Measurements from ENCODE around the gene BCORL1.

BCORL1 gene, protein sequence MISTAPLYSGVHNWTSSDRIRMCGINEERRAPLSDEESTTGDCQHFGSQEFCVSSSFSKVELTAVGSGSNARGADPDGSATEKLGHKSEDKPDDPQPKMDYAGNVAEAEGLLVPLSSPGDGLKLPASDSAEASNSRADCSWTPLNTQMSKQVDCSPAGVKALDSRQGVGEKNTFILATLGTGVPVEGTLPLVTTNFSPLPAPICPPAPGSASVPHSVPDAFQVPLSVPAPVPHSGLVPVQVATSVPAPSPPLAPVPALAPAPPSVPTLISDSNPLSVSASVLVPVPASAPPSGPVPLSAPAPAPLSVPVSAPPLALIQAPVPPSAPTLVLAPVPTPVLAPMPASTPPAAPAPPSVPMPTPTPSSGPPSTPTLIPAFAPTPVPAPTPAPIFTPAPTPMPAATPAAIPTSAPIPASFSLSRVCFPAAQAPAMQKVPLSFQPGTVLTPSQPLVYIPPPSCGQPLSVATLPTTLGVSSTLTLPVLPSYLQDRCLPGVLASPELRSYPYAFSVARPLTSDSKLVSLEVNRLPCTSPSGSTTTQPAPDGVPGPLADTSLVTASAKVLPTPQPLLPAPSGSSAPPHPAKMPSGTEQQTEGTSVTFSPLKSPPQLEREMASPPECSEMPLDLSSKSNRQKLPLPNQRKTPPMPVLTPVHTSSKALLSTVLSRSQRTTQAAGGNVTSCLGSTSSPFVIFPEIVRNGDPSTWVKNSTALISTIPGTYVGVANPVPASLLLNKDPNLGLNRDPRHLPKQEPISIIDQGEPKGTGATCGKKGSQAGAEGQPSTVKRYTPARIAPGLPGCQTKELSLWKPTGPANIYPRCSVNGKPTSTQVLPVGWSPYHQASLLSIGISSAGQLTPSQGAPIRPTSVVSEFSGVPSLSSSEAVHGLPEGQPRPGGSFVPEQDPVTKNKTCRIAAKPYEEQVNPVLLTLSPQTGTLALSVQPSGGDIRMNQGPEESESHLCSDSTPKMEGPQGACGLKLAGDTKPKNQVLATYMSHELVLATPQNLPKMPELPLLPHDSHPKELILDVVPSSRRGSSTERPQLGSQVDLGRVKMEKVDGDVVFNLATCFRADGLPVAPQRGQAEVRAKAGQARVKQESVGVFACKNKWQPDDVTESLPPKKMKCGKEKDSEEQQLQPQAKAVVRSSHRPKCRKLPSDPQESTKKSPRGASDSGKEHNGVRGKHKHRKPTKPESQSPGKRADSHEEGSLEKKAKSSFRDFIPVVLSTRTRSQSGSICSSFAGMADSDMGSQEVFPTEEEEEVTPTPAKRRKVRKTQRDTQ (N-terminal part only)

DNA sequence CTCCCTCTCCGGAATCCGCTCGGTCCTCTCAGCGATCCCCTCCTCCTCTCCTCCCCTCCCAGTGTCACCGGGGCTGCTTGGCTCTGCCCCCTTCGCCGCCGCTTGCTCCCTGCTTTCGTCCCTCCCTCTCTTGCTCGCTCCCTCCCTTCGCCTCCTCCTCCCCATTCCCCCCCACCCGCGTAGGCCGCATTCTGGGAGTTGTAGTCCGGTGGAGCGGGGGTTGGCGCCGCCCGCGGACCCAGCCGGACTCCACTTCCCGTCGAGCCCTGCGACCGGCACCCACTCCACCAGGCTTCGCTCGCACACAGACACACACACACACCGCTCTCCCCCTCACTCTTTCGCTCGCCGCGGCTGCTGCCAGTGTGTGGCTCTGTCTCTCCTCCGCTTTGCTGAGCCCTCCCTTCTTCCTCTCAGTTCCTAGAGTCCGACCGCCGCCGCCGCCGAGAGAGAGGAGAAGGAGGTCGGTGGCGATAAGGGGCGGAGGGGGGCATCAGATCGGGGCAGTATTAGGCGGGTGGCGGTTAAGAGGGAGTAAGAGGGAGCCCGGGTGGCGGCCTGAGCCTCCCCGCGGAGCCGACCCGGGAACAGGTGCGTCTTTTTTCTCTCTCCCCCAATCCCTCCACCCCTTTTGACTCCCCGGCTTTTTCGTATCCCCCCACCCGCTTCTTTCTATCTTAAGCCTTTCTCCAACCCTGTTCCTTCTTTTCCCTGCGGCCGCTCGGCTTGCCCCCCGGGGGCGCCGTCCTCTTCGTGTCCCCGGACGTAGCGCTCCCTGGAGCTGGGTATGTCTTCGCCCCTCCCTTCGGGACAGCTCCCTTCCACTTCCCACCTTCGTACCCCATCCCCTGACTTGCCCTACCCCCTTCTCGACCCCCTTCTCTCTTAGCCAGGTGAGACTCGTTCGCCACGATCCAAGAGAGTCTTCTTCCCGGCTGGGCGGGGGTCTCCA is at the start of gene BCORL1:
Gene BCORL1 (plus strand): TSS at position 336 of the 952 bp plus-strand sequence. CDS start 22,597 bp downstream, outside the sequence.
- DNase-seq: peak; percentile 93

DNA sequence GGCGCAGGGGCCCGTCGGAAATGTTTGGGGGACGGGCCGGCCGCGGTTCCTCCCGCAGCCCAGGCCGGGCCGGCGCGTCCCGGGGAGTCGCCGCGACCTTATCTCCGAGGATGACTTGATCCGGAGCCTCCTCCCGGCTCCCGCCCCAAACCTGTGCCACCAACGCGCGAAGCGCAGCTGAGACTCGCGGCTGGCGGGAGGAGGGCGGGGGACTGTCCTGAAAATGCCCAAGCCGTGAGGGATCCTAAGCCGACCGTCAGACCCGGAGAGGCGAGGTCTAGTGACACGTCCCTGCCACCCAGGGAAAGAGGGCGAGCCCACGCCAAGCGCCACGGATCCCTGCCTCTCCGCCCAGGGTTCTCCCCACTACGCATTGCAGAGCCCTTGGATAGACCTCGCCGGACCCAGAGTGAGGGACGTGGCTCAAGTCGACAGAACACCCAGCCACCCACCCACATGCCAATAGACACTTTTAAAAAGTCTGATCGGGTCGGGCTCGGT is 49.6 kb upstream of the BCORL1 start:
- no peak for DNase-seq

DNA sequence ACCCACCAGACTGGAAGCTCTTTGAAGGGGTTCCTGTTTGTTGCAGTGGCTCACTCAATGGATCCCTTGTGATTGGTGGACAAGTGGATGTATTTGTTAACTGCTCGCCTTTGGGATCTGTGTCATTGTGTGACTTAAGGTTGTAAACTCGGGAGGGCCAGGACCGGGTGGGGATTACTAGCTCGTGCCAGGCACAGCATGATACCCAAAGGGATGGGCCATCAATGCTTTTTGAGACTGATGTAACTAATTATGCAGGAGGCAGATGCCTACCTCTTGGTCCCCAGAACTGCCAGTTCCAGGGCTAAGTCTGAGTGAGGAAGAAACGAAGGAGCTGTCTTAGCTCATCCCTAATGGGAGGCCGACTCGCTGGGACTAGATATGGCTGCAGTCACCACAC is 48.7 kb upstream of the BCORL1 start:
- DNase-seq: no peak

DNA sequence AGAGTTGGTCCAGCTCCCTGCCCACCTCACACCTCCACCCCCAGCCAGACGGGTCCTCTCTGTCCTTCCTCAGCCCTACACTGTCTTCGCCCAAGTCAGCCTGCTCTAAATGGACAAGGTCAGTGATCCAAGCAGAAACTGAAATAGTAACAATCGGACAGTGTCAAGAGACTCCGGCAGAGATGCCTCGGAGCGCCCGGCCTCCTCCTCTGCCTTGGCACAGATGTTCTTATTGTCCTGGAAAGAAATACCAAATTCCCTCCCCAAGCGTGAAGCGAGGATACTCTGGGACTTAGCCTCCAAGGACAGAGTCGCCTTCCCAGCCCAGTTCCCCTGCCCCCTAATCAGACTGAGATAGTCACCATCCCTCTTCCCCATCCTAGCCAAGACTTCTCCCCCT is 48.0 kb upstream of the BCORL1 start:
- DNase-seq: no peak

DNA sequence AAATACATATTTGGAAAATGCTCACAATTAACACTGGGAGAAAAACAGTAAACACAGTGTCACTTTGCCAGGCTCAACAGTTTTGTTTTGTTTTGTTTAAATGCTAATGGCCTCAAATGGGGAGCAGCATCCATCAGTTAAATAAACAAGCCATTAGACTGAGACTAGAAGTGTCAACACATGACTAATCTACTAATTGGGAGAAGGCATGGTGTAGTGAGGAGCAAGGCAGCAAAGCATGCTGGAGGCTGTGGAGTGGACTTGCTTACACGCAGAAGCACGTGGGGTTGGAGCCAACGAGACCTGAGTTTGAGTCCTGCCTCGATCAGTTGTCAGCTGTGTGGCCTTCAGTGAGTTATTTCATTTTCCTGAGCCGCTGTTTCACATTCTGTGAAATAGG is 47.5 kb upstream of the BCORL1 start:
- DNase-seq: no peak

DNA sequence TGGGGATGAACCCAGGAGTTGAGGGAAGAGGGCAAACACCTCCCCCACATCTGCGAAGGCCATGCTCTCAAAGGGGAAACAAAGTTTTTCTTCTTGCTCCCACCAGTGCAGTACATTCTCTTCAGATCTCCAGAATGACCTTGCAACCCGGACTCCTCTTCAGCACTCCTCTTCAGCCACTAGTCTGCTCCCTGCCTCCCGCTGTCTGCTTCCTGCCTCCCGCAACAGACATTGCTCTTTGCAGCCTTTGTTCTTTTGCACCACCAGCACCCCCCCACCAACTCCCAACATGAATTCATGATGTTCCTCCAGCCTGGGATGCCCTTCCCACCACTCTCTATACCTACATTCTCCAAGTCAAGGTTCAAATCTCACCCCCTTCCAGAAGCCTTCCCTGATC is 44.4 kb upstream of the BCORL1 start:
- no peak for DNase-seq

DNA sequence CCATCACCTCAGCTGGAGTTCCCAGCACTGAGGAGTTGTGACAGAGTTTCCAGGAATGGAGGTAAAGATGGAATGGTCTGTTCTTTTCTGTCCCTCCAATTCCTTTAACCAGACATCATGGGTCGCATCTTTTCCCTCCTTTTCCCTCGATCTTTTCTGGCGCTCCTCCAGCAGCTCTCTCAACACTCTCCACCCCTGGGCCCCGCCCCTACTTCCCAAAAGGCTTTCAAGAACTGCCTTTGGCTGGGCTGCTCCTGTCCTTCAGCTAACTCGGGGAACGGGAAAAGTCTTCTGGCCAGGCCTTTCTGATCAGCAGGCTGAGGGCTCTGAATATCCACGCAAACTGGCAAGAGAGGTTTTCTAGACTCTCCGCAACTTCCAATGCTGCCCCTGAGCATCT is 42.4 kb upstream of the BCORL1 start:
- DNase-seq: no peak

DNA sequence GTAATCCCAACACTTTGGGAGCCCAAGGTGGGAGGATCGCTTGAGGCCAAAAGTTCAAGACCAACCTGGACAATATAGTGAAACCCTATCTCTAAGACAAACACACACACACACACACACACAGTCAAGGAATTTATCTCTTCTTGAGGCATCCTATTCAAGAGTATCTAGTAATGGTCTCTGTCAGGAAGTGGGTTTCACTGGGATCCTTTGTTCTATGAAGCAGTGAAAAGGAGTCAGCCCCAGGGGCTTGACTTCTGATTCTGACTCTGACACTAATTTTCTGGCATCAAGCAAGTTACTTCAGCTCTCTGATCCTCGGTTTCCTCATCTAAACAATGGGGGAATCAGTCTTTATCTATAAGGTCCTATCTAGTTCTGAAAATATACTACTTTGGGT is 41.7 kb upstream of the BCORL1 start:
- DNase-seq: no peak

DNA sequence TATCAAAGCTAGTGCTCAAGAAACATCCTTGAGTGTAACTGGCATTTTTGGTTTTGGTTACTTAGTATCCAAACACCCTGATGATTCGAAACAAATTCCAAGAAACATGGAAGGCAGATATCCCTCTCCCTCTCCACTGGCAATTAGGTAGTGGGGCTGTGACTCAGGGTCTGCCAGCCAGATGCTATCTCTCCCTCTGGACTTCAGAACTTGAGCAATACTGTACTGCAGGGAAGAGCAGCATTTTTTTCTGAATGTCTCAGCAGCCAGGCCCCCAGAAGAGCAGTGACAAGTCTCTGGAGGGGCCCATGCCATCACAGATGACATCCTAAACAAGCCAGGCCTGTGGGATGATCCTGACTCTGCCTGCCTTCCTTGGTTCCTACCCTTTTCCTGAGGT is 37.3 kb upstream of the BCORL1 start:
- DNase-seq: no peak

DNA sequence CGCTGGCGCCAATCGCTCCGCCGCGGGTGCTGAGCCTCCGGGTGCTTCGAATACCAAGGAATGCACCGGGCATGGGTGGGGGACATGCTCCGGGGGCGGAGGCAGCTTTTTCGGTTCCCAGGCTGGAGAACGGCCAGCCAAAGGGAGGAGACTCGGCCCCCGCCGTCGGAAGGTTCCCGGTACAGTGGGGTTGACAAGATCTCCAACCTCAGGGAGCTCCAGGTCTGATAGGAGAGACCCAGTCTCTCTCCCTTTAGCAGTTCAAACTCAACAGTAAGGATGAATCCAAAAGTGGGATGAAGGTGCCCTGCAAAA is 29.1 kb upstream of the BCORL1 start:
- DNase-seq: no peak

DNA sequence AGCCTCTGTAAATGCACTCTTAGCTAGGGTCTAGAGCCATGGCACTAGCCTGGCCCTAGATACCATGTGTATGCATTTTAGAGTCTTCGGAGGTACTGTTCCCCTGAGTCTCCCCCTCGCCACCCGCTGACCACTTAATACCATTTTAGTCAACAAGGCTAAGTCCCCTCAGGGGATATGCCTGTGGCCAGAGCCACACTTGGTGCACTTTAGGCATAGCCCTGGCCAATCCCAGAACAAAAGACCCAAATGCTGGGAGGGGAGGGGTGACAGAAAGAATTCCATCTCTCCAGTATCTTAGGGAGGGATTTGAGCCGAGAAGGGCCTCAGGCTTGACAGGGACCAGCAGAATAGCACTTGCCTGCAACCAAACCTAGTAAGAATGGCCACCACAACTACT is 28.6 kb upstream of the BCORL1 start:
- DNase-seq: no peak

DNA sequence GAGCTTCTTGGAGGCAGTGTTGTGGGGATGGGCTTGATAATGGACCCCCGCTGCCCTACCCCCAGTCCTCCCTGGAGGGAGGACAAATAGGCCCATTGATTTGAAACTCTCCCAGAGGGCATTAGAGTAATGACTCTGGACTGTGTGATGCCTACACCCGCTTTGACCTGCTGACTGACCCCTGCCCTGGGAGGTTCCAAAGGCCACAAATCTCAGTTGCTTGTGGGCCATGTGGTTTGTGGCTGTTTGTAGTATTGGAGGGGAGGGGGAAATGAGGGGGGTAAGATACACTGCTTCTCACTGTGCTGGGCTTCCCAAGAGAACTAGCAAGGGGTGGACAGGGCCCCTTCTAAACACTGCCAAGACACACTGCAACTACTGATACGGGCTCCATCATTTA is 27.6 kb upstream of the BCORL1 start:
- no peak for DNase-seq

DNA sequence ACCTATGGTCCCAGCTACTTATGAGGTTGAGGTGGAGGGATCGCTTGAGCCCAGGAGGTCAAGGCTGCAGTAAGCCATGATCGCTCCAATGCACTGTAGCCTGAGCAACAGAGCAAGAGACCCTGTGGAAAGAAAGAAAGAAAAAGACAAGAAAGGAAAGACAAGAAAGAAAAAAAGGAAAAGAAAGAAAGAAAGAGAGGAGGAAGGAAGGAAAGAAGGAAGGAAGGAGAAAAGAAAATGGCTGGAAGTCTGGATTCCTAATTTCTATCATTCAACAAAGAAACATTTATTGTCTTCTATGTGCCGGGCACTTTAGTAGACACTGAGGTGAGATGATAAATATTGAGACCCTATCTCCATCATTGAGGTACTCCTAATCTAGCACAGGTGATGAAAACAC is 26.8 kb upstream of the BCORL1 start:
- no peak for DNase-seq

DNA sequence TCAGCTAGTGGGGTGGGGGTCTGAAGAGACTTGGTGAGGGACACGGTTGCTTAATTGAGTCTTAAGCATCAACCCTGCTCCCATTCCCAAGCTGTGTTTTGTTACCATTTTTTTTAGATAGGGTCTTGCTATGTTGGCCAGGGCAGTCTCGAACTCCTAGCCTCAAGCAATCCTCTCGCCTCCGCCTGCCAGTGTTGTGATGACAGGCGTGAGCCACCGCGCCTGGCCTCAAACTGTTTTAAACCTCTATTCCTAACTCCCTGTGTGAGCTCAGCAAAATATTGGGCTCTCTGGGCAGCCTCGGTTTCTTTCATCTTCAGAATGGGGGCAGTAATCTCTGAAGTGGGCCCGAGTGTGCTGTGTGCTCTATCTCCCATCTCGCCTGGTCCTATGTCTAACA is 26.3 kb upstream of the BCORL1 start:
- no peak for DNase-seq

DNA sequence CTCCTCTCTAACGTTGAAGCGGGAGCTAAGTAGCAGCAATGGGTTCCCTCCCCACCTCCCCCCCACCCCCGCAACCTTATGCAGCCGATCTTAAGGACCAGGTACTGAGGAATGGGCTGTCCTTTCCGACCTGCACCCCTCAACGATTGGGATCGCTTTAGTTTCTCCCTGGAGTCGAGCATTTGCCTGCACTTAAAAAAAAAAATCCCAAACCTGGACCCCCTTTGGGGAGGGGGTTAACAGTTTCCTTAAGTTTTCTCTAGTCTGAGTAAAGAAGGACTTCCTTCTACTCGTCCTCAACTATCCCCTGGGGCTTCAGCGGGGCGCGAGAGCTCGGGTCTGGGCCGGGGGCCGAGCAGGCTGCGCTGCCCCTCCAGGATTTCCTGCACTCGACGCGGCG is 25.7 kb upstream of the BCORL1 start:
- DNase-seq: no peak

DNA sequence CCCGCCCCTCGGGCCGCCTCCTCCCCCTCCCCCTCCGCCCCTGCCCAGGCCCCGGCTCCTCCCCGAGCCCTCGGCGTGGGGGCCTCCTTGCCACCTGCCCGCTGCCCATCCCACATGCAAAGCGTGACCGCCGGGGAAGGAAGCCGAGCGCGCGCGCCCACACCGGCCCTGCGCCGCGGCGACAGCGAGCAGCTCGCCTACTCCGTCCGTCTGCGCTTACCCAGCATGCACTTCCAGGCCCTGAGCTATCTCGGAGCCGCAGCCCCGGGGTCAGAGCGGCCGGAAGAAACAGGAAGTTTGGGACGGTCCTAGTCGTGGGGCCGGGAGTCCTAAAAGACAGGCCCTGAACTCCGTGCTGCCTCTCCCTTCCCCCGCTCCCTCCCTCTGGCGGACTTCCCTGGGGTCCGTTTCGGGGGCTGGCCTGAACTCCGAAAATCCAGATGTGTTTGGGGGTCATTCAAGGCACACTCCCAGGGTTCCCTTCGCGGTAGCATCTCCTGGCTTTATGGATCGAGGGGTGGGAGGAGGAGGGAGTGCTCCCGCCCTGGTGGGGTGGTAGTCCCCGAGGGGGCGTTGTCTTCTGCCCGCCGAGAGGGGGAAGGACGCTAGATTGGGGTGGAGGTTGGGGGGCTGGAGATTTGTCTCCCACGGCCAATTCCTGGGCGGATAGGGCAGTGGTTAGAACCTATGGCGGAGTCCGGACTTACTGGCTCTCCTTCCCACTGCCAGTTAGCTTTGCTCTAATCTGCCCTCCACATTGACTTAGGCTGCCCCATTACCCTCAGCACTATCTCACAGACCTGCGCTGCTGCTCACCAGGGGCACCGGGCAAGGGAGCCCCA is 25.0 kb upstream of the BCORL1 start:
- DNase-seq: peak; percentile 83

DNA sequence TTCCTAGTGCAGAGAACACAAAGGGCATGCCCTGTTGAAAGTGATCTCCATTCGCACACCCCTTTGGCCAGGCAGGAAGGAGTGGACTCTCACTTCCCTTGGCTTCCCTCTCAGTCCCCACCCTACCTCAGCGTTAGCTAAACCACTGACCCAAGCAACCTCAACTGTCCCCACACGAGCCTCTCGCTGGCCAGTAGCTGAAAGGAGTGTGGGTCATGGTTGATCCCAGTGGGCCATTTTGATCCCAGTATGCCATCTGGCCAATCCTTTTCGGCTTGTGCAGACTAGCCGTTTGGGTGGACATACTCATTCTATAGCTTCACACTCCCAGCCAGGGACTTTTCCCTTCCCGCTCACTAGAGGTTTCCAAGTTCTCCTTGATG is 24.4 kb upstream of the BCORL1 start:
- no peak for DNase-seq

DNA sequence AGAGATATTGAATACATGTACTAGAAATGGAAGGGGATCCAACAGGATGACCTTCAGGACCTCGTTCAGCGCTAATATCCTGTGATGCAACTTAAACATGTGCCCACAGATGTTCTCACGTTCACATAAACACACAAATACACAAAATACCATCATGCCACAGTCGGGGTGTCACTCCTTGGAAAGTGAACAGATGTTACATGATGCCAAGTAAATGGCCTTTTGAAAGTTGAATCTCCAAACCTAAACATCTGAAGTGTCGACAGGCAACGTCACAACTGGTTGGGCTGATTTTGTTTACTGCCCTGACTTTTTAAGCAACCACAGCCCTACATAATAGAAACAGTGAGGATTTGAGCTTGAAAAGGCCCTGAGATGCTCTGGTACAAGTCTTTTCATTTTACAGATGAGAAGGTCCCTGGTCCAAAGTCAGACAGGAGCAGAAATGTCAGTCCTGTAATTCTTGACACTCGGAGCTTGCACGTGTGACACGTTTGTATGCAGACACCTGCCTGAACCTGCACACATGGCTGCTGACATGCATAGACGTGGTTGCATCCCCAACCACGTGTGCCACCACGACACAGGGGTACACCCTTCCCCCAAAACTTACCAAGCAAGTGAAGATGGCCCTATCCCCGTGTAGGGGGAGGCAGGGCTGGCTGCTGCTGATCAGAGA is 23.5 kb upstream of the BCORL1 start:
- no peak for DNase-seq

DNA sequence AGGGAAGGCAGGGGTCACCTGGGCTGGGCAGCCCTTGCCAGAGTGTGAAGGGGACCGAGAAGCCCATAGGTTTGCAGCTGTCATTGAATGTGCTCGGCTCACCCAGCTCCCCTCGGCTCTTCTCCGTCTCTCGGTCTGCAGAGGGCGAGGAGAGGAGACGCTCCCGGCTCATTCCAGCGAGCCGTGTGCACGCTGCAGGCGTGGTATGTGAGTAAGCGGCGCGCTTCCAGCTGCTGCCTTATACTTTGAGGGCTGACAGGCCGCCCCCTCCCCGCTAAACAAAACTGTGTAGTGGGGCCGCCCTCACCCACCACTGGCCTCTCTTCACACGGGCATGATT is 23.0 kb upstream of the BCORL1 start:
- DNase-seq: no peak

DNA sequence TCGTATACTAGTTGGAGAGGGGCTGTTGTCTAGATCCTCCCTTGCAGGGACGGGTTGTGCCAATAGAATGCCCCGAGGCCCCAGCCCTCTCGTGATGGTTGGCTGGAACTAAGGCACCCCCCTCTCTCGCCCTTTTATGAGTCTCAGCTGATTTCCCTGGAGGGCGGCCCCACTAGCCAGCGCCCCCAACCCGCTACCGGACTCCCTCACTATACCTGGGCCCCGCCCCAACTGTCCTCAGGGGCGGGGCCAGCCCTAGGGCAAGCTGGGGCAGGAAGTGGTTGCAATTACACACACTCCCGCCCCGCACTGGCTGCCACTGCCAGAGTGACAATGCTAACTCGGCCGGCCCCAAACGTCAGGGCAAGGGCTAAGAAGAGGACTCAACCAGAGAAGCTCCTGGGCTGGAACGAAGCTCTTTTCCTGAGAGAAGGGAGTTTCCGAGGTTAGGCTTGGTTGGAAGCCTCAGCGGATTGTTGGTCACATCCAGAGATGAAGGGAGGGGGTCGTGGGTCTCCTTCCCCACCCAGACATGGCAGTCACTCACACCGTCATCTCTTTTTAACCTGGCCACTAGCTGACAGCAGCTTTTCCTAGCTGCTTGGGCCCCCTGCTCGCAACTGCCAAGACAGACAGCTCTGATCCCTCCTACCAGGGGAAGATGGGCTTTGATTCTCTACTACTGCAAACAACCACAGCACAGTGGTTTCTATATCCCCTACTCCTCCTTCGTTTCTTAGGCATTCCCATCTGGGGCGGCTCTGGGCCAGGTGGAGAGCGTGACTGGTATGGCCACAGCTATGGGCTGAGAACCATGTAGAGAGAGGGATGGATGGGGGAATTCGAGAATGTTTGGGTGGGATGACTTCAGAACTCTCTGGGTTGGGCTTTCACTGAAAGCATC is 21.0 kb upstream of the BCORL1 start:
- peak; percentile 90 for DNase-seq
